ENCODE results near the gene MSMO1. TPM values are rescaled to one million over a fixed set of nuclear protein-coding genes. Genes with fewer than 3 reads are reported as not detected.

MSMO1 gene
- polyA plus RNA-seq, 1 donor (not counting 4 experiments of a cell fraction or from before 2014, with no cell fraction given): 541 TPM

GRCh38 chr4:165355900-165356300 is 28.4 kb downstream of the MSMO1 start:
- TF ChIP-seq CTCF (optimal IDR thresholded peaks at IDR 0.05 in 1 of 3, IDR thresholded peaks at IDR 0.05 in 1 of 3, conservative IDR thresholded peaks at IDR 0.05 in 1 of 3; ENCODE audit: extremely low read depth in 1 of 3, insufficient read depth in 2 of 3, low read length in 3 of 3): peak; percentile 42 to 75 (median 66)
- no peak for TF ChIP-seq EZH2 (IDR thresholded peaks at IDR 0.05; ENCODE audit: low read length)
- no peaks in the 10 kb centered on the region for H3K36me3 ChIP-seq (ENCODE audit: control insufficient read depth in 2 of 2, extremely low read depth in 1 of 2, insufficient read depth in 2 of 2, low read length in 2 of 2)
- no peak for DNase-seq (ENCODE audit: low read depth, low spot score)
- H3K27ac ChIP-seq (ENCODE audit: control insufficient read depth, insufficient read depth, low read length): no peak overlapping the region
- FAIRE-seq: no peak
- H3K9me1 ChIP-seq (ENCODE audit: control insufficient read depth, extremely low read depth, insufficient read depth, low read length): no peaks in the 10 kb centered on the region
- H3K4me2 ChIP-seq (ENCODE audit: control insufficient read depth, extremely low read depth, insufficient read depth, low read depth, low read length): no peak overlapping the region
- no peaks in the 10 kb centered on the region for H3K27me3 ChIP-seq (ENCODE audit: control insufficient read depth, extremely low read depth, insufficient read depth, low read length)
- H4K20me1 ChIP-seq (ENCODE audit: control insufficient read depth, extremely low read depth, insufficient read depth, low read length): no peaks in the 10 kb centered on the region
- dilution Hi-C loops (cut with MboI; ENCODE audit: extremely low pct_ligation_motif_present, low sequenced_read_pairs): no loop called here
- H3K9me3 ChIP-seq (ENCODE audit: control insufficient read depth, low read depth, low read length): no peaks in the 10 kb centered on the region
- H3K9ac ChIP-seq (ENCODE audit: control insufficient read depth, extremely low read depth, insufficient read depth, low read length): no peak overlapping the region
- H2AFZ ChIP-seq (ENCODE audit: control insufficient read depth, low read length): no peak overlapping the region
- H3K79me2 ChIP-seq (ENCODE audit: control insufficient read depth, insufficient read depth, low read length): no peaks in the 10 kb centered on the region
- peaks cover 7% of the 10 kb centered on the region for H3K4me1 ChIP-seq (ENCODE audit: control insufficient read depth, extremely low read depth, insufficient read depth, low read length)
- no peak overlapping the region for H3K4me3 ChIP-seq (ENCODE audit: control insufficient read depth in 2 of 3, extremely low read depth in 1 of 3, insufficient read depth in 2 of 3, low read depth in 1 of 3, low read length in 3 of 3)

GRCh38 chr4:165359506-165359905 is 32.0 kb downstream of the MSMO1 start:
- H3K4me3 ChIP-seq (ENCODE audit: control insufficient read depth in 2 of 3, extremely low read depth in 1 of 3, insufficient read depth in 2 of 3, low read depth in 1 of 3, low read length in 3 of 3): no peak overlapping the region
- H3K9me3 ChIP-seq (ENCODE audit: control insufficient read depth, low read depth, low read length): no peaks in the 10 kb centered on the region
- no peaks in the 10 kb centered on the region for H4K20me1 ChIP-seq (ENCODE audit: control insufficient read depth, extremely low read depth, insufficient read depth, low read length)
- H3K4me2 ChIP-seq (ENCODE audit: control insufficient read depth, extremely low read depth, insufficient read depth, low read depth, low read length): no peak overlapping the region
- H3K4me1 ChIP-seq (ENCODE audit: control insufficient read depth, extremely low read depth, insufficient read depth, low read length): peaks cover 7% of the 10 kb centered on the region
- no peak overlapping the region for H3K9ac ChIP-seq (ENCODE audit: control insufficient read depth, extremely low read depth, insufficient read depth, low read length)
- no peak overlapping the region for H2AFZ ChIP-seq (ENCODE audit: control insufficient read depth, low read length)
- no peaks in the 10 kb centered on the region for H3K27me3 ChIP-seq (ENCODE audit: control insufficient read depth, extremely low read depth, insufficient read depth, low read length)
- H3K79me2 ChIP-seq (ENCODE audit: control insufficient read depth, insufficient read depth, low read length): no peaks in the 10 kb centered on the region
- no peak overlapping the region for H3K27ac ChIP-seq (ENCODE audit: control insufficient read depth, insufficient read depth, low read length)
- dilution Hi-C loops (cut with MboI; ENCODE audit: extremely low pct_ligation_motif_present, low sequenced_read_pairs): no loop called here
- FAIRE-seq (no peak), DNase-seq (ENCODE audit: low read depth, low spot score) (no peak)
- TF ChIP-seq CTCF (optimal IDR thresholded peaks at IDR 0.05 in 1 of 3, IDR thresholded peaks at IDR 0.05 in 1 of 3, conservative IDR thresholded peaks at IDR 0.05 in 1 of 3; ENCODE audit: extremely low read depth in 1 of 3, insufficient read depth in 2 of 3, low read length in 3 of 3) (no peak), EZH2 (IDR thresholded peaks at IDR 0.05; ENCODE audit: low read length) (no peak)
- no peaks in the 10 kb centered on the region for H3K36me3 ChIP-seq (ENCODE audit: control insufficient read depth in 2 of 2, extremely low read depth in 1 of 2, insufficient read depth in 2 of 2, low read length in 2 of 2)
- no peaks in the 10 kb centered on the region for H3K9me1 ChIP-seq (ENCODE audit: control insufficient read depth, extremely low read depth, insufficient read depth, low read length)
